GM12874 (cell line): ENCODE measurements around the gene DLGAP5.
A peak's percentile ranks its signal among the peaks of the same experiment; 100 is the strongest.

Experiments used
- CTCF ChIP-seq: IDR thresholded peaks from 2 replicates; pipeline ENCODE4 v1.5.1; 2011; ENCODE audit warnings: low read depth, mild to moderate bottlenecking, control low read depth, low read length, moderate library complexity; ENCODE audit not compliant: insufficient read depth

The DLGAP5 gene

GRCh38 chr14:55136885-55137786, 54.2 kb downstream of the DLGAP5 start:
- TF ChIP-seq CTCF, result no peak

GRCh38 chr14:55136241-55136640, 55.1 kb downstream of the DLGAP5 start:
- TF ChIP-seq CTCF, result no peak

GRCh38 chr14:55133416-55133815, 58.0 kb downstream of the DLGAP5 start:
- no peak for TF ChIP-seq CTCF

GRCh38 chr14:55131370-55132137, 59.8 kb downstream of the DLGAP5 start:
- TF ChIP-seq CTCF, result 0 out of 2 replicates have a peak, but pooled peaks have one; percentile 8

- TF ChIP-seq CTCF, result no peak
These were observed 61.2 kb downstream of the DLGAP5 start for GRCh38 chr14:55130196-55130550.

- no peak for TF ChIP-seq CTCF
These were observed 61.8 kb downstream of the DLGAP5 start for GRCh38 chr14:55129428-55130195.

GRCh38 chr14:55129086-55129427, 62.3 kb downstream of the DLGAP5 start, which contains the start of gene LGALS3:
Gene LGALS3, plus strand, starts transcription at chr14:55129252. Its CDS starts 8,122 bp downstream, at chr14:55137374.
- no peak for TF ChIP-seq CTCF
